Stomach (tissue), 4 donors: ENCODE data around the gene C4orf46.

ENCODE experiments used
- POLR2A ChIP-seq, 4 donors: fragments of 450-650 bp; IDR thresholded peaks; one replicate each; pipeline ENCODE4 v1.6.1; 2016; ENCODE audit warnings: antibody characterized with exemption in 4 of 4, control low read depth in 2 of 4, mild to moderate bottlenecking in 1 of 4, moderate library complexity in 1 of 4
- POLR2AphosphoS5 ChIP-seq, 3 donors: sonication (generic); formaldehyde crosslinking; IDR thresholded peaks; one replicate each; pipeline ENCODE4 v1.6.1; 2016; ENCODE audit warnings: antibody characterized with exemption in 3 of 3
- TF ChIP-seq, protein P1 (sequence below), 7 experiments: fragments of 450-650 bp in 4 of 7; fragments of 200-600 bp in 3 of 7; sonication (generic) in 3 of 7; IDR thresholded peaks; one replicate each; pipeline ENCODE4 v1.5.1; 2016 to 2019; ENCODE audit warnings: antibody characterized with exemption in 7 of 7, control low read depth in 2 of 7, mild to moderate bottlenecking in 1 of 7

- TF ChIP-seq POLR2A (IDR thresholded peaks at IDR 0.05) (no peak), POLR2AphosphoS5 (IDR thresholded peaks at IDR 0.05) (no peak)
- TF ChIP-seq, protein P1, sequence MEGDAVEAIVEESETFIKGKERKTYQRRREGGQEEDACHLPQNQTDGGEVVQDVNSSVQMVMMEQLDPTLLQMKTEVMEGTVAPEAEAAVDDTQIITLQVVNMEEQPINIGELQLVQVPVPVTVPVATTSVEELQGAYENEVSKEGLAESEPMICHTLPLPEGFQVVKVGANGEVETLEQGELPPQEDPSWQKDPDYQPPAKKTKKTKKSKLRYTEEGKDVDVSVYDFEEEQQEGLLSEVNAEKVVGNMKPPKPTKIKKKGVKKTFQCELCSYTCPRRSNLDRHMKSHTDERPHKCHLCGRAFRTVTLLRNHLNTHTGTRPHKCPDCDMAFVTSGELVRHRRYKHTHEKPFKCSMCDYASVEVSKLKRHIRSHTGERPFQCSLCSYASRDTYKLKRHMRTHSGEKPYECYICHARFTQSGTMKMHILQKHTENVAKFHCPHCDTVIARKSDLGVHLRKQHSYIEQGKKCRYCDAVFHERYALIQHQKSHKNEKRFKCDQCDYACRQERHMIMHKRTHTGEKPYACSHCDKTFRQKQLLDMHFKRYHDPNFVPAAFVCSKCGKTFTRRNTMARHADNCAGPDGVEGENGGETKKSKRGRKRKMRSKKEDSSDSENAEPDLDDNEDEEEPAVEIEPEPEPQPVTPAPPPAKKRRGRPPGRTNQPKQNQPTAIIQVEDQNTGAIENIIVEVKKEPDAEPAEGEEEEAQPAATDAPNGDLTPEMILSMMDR (IDR thresholded peaks at IDR 0.05) = no peak
Observed at GRCh38 chr4:158676076-158676475, 4.4 kb upstream of the C4orf46 start.
